PC-9 (cell line): ENCODE measurements around the gene GALK1. TPM values are rescaled to one million over a fixed set of nuclear protein-coding genes. Genes with fewer than 3 reads are reported as not detected.

ENCODE experiments used
- Bru-seq: library from RNA; stranded (reverse); fragments of 400-500 nt; gene quantifications from one replicate; lab custom pipeline; 2021; lab: Mats Ljungman, UMichigan
- BruChase-seq, 2 experiments: library from RNA; stranded (reverse); fragments of 400-500 nt; gene quantifications; one replicate each; lab custom pipeline; 2021; lab: Mats Ljungman, UMichigan
- BruUV-seq: library from RNA; stranded (reverse); fragments of 400-500 nt; replicated peaks from 2 replicates; lab custom pipeline; 2021; lab: Mats Ljungman, UMichigan
- CTCF ChIA-PET: fragments of 300-600 bp; sonication (Branson Sonifier 250); formaldehyde crosslinking; loops from one replicate; lab custom pipeline; 2022; ENCODE audit warnings: antibody characterized with exemption; lab: Charles Lee
- POLR2A ChIA-PET: fragments of 300-600 bp; sonication (Branson Sonifier 250); formaldehyde crosslinking; loops from one replicate; lab custom pipeline; 2022; ENCODE audit warnings: antibody characterized with exemption; ENCODE audit not compliant: unreplicated experiment; lab: Charles Lee
- DNase-seq, 2 experiments: peaks; one replicate each; pipeline versions ENCODE4 v3.0.0 to v3.0.0-alpha.2; 2015 to 2022; ENCODE audit warnings: mixed read lengths in 1 of 2
- H2AFZ ChIP-seq: fragments of 200-600 bp; sonication (generic); 2 replicates; pipeline ENCODE4 v1.8.1; 2017; ENCODE audit warnings: antibody characterized with exemption
- H3F3A ChIP-seq: fragments of 200-600 bp; sonication (generic); 2 replicates; pipeline ENCODE4 v1.8.1; 2017; ENCODE audit warnings: antibody characterized with exemption, mild to moderate bottlenecking, low read depth; ENCODE audit not compliant: insufficient read depth
- H3K27ac ChIP-seq: fragments of 200-600 bp; sonication (generic); 2 replicates; pipeline ENCODE4 v1.6.1; 2016; ENCODE audit warnings: mixed run types
- H3K27me3 ChIP-seq: fragments of 200-600 bp; sonication (generic); 2 replicates; pipeline ENCODE4 v1.6.1; 2016; ENCODE audit warnings: low read depth, mixed run types; ENCODE audit not compliant: insufficient read depth
- H3K36me3 ChIP-seq: fragments of 200-600 bp; sonication (generic); 2 replicates; pipeline ENCODE4 v1.6.1; 2016; ENCODE audit warnings: low read depth, mixed run types
- H3K4me1 ChIP-seq: fragments of 200-600 bp; sonication (generic); replicated peaks from 2 replicates; pipeline ENCODE4 v1.6.1; 2016; ENCODE audit warnings: mixed run types; ENCODE audit not compliant: insufficient read depth
- H3K4me2 ChIP-seq: fragments of 200-600 bp; sonication (generic); 2 replicates; pipeline ENCODE4 v1.6.1; 2017; ENCODE audit warnings: mixed run types
- H3K4me3 ChIP-seq: fragments of 200-600 bp; sonication (generic); 2 replicates; pipeline ENCODE4 v1.6.1; 2016; ENCODE audit warnings: mixed run types
- H3K79me2 ChIP-seq: fragments of 200-600 bp; sonication (generic); 2 replicates; pipeline ENCODE4 v1.6.1; 2017; ENCODE audit warnings: low read depth, mixed run types
- H3K9me2 ChIP-seq: fragments of 200-600 bp; sonication (generic); 2 replicates; pipeline ENCODE4 v1.8.1; 2017; ENCODE audit warnings: mild to moderate bottlenecking; ENCODE audit not compliant: insufficient read depth
- H3K9me3 ChIP-seq: fragments of 200-600 bp; sonication (generic); 2 replicates; pipeline ENCODE4 v1.8.1; 2016; ENCODE audit warnings: low read depth; ENCODE audit not compliant: insufficient read depth
- H4K20me1 ChIP-seq: fragments of 200-600 bp; sonication (generic); 2 replicates; pipeline ENCODE4 v1.8.1; 2017; ENCODE audit not compliant: insufficient read depth
- CTCF ChIP-seq: fragments of 200-600 bp; sonication (generic); conservative IDR thresholded peaks from 2 replicates; pipeline ENCODE4 v1.6.1; 2017; ENCODE audit warnings: mixed run types, antibody characterized with exemption, mild to moderate bottlenecking, moderate library complexity
- EZH2 ChIP-seq: fragments of 200-600 bp; sonication (generic); IDR thresholded peaks from 2 replicates; pipeline ENCODE4 v1.8.0; 2017; ENCODE audit warnings: antibody characterized with exemption, low read depth
- intact Hi-C: fragments of 100-400 bp; cut with micrococcal nuclease; formaldehyde crosslinking; loops from one replicate; pipeline ENCODE4 v1.10.0; 2022; ENCODE audit not compliant: unreplicated experiment
- long read RNA-seq: library from polyadenylated mRNA; stranded (forward); transcript quantifications from one replicate; pipeline ENCODE4 v2.0.0, GENCODE V29; 2022
- total RNA-seq: library from RNA; stranded (reverse); gene quantifications from 2 replicates; pipeline ENCODE4 v1.2.3, GENCODE V29; 2021

The GALK1 gene
- total RNA-seq, result 12.7 and 12.8 TPM in 2 replicates
- Bru-seq, nascent RNA, result percentile 28 among the genes with signal in this experiment
- percentile 24 among the genes with signal in this experiment for BruChase-seq, experiment 1, labeled RNA remaining after a 2-hour chase
- BruChase-seq, experiment 2, labeled RNA remaining after a 6-hour chase, result percentile 24 among the genes with signal in this experiment
- long read RNA-seq, transcript GALK1-205 (8 exons, 1,866 nt), result major isoform, 18 of 22 reads
- long read RNA-seq, partial matches to known transcripts, result 1 of 22 reads
- long read RNA-seq, other reads (novel, unspliced or antisense), result 1 of 22 reads

GRCh38 chr17:75764711-75765421 lies at the start of gene GALK1:
TSS of gene GALK1 (minus strand) at chr17:75765192. CDS start at chr17:75765136, 56 bp downstream.
- Histone ChIP-seq H3K9me2 (no peaks in the 10 kb centered on the region), H3K27ac (no peak within 1 kb of the TSS), H4K20me1 (no peaks in the 10 kb centered on the region; the same call in 1 of the 2 replicates), H3K4me1 (peaks cover 9% of the 10 kb centered on the region; the same call in 1 of the 2 replicates), H3K79me2 (no peaks in the 10 kb centered on the region), H3F3A (peaks cover 39% of the 10 kb centered on the region), H3K27me3 (no peaks in the 10 kb centered on the region), H3K4me3 (peak within 1 kb of the TSS; percentile 87), H3K36me3 (no peaks in the 10 kb centered on the region), H3K4me2 (peak within 1 kb of the TSS; percentile 93), H3K9me3 (no peaks in the 10 kb centered on the region), H2AFZ (peak within 1 kb of the TSS; percentile 80)
- TF ChIP-seq EZH2 (no peak), CTCF (peak; percentile 27)
- BruUV-seq, result no TSS peak
- intact Hi-C loops, result loop anchor here (2.0 kb wide), 1 partner anchor 130 kb away; no protein-coding TSS in a partner anchor
- CTCF ChIA-PET, result interaction anchor here (0.6 to 1.7 kb wide), 3 partner anchors 81 to 522 kb away, joined by 3 to 10 read pairs (median 5); no protein-coding TSS in a partner anchor
- POLR2A ChIA-PET, result interaction anchor here (0.6 to 1.2 kb wide), 3 partner anchors 7 to 311 kb away, joined by 6 to 15 read pairs (median 9); no protein-coding TSS in a partner anchor
- DNase-seq, result peak; percentile 62 to 73

- Histone ChIP-seq H3K36me3 (peaks cover 6% of the 10 kb centered on the region; the same call in 1 of the 2 replicates), H3K27me3 (no peaks in the 10 kb centered on the region), H3K79me2 (no peaks in the 10 kb centered on the region), H3K9me2 (no peaks in the 10 kb centered on the region), H3F3A (peaks cover 3% of the 10 kb centered on the region; the same call in 1 of the 2 replicates), H3K4me2 (no peak overlapping the region), H2AFZ (no peak overlapping the region), H3K4me1 (peaks cover 10% of the 10 kb centered on the region), H4K20me1 (no peaks in the 10 kb centered on the region), H3K4me3 (no peak overlapping the region), H3K27ac (no peak overlapping the region), H3K9me3 (no peaks in the 10 kb centered on the region)
- no peak for TF ChIP-seq EZH2
- TF ChIP-seq CTCF, result no peak
- no peak for DNase-seq
- BruUV-seq, result no TSS peak
- intact Hi-C loops, result no loop called here
- ChIA-PET CTCF (no interaction called here), POLR2A (no interaction called here)
These were observed 49.0 kb upstream of the GALK1 start for GRCh38 chr17:75814021-75814395.
